Epidermal melanocyte (primary cell): ENCODE results near the gene TSHZ3.

Experiments
- DNase-seq: peaks from one replicate; pipeline ENCODE4 v3.0.0; 2011; ENCODE audit warnings: low spot score; ENCODE audit not compliant: insufficient read length

The TSHZ3 gene

DNA sequence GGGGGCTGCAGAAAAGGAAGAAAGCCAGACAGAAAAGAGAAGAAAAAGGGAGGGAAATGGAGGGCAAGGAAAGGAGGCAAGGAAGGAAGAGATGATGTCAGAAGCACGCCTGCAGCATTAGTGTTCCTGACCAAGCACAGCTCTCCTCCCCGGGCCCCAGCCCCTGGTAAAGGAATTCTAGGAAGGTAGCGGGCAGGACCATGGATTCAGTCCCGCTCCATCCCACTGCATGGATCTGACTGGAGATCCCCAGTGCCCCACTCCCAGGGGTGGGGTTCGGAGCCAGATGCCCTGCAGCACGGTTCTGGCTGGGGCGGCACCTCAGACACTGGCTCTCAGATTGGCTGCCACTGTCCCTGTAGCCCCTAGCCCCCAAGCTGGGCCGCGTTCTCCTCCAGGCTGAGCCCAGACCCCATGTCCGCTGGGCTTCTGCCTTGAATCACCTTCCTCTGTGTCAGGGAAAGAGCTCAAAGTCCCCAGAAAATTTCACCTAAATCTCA is 59.8 kb downstream of the TSHZ3 start:
- no peak for DNase-seq

GRCh38 chr19:31286491-31286890 is 62.7 kb downstream of the TSHZ3 start:
- DNase-seq: no peak

- no peak for DNase-seq
Observed at GRCh38 chr19:31285744-31286143, 63.5 kb downstream of the TSHZ3 start.

- no peak for DNase-seq
Observed at GRCh38 chr19:31284621-31285020, 64.6 kb downstream of the TSHZ3 start.

DNA sequence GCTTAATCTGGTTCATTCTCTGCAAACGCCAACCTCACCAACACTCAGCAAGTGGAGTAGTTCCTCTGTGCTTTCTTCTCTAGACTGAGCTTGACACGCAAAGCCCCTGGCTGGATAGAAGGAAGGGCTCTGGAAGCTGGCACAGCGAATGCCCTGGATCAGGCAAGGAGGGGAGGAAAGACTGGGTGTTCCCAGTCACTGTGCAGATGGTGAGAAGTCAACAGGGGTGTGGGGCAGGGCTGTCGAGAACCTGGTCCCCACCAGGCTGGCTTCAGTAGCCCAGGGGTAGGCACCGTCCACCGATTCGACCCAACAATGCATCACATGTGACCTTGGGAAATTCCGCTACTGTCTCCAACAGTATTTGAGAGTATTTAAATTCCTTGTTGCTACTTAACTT is 65.5 kb downstream of the TSHZ3 start:
- DNase-seq: no peak

DNA sequence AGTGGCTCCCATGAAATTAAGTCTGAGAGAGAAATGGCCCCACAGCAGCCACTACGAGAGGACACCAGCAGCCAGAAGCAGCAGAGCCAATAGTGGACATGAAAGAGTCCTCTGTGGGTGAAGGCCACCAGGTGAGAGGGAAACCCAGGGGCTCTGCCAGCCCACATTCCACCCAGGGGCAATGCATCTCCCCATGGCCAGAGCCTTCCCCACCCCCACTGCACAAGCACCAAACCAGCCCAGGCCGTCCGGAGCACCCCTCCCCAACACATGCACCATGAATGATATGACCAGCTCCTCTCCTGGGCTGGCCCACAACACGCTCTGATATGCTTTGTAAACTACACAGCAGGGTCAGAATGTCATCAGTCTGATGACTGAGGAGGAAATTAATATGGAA is 66.9 kb downstream of the TSHZ3 start:
- DNase-seq: no peak

GRCh38 chr19:31280287-31281006 is 68.8 kb downstream of the TSHZ3 start:
- no peak for DNase-seq

- DNase-seq: no peak
Observed at GRCh38 chr19:31279436-31279765, 69.8 kb downstream of the TSHZ3 start.

DNA sequence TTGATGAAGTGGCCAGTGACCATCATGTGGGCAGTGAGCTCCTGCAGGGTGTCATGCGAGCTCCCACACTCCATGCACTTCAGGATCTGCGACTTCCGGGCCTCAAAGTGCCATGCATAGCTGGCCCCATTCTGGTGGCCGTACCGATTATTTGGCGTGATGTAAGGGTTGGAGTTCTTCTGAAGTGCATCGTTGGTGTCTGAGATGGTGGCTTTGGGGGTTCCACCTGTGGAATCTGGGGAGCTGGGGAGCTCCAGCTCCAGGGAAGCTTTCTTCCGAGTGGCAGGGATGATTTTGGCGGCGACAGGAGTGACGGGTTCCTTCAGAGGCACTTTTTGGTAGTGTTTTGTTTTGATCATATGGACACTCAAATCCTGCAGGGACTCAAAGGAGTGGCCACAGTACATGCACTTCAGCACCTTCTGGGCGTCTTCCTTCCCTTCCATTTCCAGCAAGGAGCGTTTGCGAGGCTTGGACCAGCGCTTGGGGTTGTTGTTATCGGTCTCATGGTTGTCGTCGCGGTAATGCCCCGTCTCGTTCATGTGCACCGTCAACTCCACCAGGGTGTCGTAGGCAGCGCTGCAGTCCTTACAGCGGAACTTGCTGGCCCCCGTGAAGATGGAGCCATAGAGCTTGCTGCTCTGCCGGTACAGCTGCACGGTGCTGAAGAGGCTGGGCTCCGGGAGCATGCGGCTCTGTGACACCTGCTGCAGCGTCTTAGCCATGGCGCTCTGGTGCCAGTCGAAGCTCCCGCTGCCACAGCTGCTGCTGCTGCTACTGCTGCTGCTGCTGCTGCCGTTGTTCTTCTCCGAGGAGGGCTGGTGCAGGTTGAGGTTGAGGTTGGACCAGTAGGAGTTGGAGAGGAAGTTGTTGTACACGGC is 70.4 kb downstream of the TSHZ3 start:
- no peak for DNase-seq

DNA sequence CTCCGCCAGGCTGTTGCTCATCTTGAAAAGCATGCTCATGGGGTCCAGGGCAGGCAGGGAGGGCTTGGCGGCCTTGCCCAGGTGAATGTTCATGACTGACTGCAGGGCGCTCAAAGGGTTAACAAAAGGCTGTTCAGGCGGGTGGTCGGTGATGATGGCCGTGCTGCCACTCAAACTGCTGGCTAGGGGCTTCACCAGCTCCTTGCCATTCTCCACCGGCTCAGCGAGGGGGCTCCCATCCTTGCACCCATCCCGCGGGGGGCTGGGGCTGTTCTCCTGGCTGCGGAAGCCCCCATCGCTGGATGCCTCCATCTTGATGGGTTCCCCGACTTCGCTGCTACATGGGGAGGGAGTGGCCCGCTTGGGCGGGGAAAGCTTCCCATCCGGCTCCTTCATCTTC is 71.7 kb downstream of the TSHZ3 start:
- DNase-seq: no peak

- DNase-seq: no peak
Observed at GRCh38 chr19:31276831-31277230, 72.4 kb downstream of the TSHZ3 start.

- DNase-seq: no peak
Observed at GRCh38 chr19:31275068-31275334, 74.2 kb downstream of the TSHZ3 start.

DNA sequence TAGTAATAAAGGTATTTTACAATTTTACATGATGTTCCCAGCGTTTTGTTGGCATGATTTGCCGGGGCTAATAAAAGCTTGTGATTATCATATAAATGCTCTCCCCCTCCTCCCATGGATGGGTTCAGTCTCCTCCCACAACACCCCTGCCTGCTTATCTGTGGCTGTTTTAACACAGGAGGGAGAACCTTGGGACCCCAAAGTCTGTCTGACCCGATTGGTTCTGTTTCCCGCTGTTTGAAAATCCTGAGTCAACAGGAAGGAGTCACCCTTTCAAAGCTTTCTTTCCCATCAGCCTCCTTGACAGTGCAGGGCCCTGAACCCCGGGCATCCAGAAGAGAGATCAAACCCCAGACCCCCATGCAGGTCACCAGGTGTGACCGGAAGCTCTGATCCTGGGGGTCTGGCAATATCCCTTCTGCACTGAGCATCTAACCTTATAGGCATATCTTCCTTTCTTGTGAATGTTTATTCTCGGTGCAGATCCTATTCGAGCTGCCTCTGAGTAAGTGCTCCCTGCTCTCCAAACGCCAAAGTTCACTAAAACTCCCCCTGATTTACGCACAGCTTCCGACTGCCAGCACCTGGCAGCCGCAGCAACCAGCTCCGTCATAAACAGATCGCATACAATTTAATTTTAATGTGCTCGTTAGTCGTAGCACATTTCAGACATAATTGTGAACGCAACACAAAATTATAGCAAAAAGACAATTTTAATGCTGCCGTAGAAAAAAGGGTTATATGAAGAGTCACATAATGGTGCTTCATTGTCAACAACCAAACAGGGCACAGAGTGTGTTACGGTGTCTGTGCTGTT is 74.8 kb downstream of the TSHZ3 start:
- DNase-seq: no peak

DNA sequence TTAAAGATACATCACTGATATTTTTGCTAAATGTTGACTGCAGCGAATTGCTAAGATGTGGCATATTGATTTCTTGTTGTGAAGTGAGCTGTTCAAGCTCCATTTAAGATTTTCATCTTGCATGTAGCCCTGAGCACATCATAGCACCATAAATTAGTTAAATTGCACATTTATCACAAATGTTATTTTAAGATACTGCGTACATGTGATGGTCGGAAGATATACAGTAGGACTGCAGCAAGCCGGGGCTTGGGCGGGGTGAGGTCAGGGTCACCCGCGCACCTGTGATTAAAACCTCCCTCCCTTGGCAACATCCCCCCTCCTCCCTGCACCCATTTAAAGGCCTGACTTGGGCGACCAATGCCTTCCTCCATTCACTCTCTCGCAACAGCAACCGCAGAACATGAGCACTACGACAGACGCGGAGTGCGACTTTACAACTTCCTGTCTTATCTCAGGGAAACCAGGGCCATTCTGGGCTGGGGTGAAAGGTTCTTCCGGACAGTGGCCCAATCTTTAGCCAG is 76.6 kb downstream of the TSHZ3 start:
- DNase-seq: no peak

DNA sequence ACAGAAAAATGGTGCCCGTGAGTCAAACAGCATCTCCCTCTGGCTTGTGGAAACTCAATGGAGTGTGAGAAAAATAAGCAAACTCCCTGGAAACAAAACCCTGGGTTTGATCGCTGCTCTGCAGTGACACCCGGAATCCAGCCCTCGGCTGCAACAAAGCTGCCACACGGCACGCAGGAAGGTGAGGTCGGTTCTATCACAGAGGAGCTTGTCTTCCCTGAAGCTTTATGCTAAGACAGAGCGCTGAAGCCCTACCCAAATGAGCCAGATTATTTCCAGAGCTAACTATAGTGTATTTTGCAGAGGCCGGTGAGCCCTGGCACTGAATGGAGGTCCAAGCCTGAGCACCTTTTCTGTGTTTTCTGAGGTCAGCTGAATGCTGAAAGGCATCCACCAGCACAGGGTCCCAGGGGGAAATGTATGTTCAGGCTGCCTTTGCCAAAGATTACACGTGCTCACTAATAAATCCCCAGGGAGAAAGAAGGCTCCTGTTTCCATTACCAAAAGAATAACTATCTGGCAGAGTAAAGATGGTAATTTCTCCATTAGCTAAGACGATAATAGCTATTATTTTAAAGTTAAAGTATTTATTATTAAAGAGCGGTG is 77.8 kb downstream of the TSHZ3 start:
- DNase-seq: no peak

DNA sequence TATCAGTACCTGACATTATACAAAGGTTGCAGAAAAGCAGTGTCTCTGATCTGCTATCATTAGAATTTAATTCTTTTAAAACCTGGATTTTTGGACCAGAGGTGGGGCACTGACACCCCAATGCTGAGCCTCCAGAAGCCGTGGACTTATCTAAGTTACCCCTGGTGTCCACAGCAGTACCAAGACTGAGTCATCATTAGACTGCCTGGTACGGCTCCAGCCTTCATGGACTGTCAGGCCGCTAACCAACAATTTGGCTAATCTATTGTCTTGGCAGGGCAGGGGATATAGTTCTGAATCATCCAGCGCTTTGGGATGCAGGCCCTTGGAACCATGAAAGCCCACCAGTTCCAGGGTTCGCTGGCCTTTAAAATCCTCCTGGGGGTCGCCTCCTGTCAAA is 78.3 kb downstream of the TSHZ3 start:
- DNase-seq: no peak

DNA sequence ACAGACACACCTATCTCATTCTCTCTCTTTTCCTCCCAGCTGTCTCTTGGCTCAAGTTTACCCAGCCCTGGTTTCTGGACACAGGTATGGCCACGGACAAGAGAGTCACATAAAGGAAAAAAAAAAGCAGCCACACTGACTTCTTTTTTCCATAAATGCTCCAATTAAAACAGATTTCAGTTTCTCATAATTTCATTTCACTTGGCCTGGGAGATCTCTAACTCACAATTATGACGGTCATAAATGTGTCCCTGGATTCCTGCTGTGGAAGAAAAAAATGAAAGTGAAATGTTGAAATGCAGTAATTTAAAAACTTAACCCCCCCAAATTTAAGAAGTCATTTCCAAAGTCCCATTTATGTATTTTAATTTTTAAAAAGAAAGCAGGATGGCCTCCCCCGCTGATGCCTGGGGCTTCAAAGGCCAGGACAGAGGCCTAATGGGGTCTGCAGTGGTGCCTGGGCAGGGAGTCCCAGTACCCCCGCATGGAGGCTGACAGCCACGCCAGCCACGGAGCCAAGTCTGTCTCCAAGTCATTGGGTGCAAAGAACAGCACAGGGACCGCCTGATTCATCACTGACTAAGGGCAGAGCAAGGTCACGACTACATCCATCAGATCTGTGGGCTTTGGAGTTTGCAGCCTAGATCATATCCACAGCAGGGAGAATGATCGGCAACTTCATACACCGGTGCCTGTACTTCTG is 79.7 kb downstream of the TSHZ3 start:
- no peak for DNase-seq

GRCh38 chr19:31268751-31269383 is 80.4 kb downstream of the TSHZ3 start:
- DNase-seq: no peak

- no peak for DNase-seq
Observed at GRCh38 chr19:31266731-31267130, 82.5 kb downstream of the TSHZ3 start.

GRCh38 chr19:31266196-31266595 is 83.0 kb downstream of the TSHZ3 start:
- no peak for DNase-seq
